Pancreas (tissue), 10 donors: ENCODE results near the gene HEPACAM2. TPM values are rescaled to one million over a fixed set of nuclear protein-coding genes. Genes with fewer than 3 reads are reported as not detected.

Experiments used
- ATAC-seq, 4 donors: fragments of 200-7000 bp; cut with Tn5 transposase; one replicate each; pipeline versions ENCODE4 v1.8.0 to v1.9.1; 2020; ENCODE audit warnings: mild to moderate bottlenecking in 4 of 4, moderate library complexity in 4 of 4
- DNase-seq, 6 donors: peaks; one replicate each; pipeline ENCODE4 v3.0.0-alpha.2; 2020
- FAIRE-seq: peaks from 2 replicates; lab custom pipeline; 2012; peaks lifted over from hg19 to GRCh38; lab: Jason Lieb, UNC
- H3K27ac ChIP-seq, 4 donors: fragments of 200-600 bp; sonication (generic); 1 replicate in 3 of 4; 2 replicates in 1 of 4; pipeline versions ENCODE4 v1.5.0 to v1.8.0; 2020
- H3K27me3 ChIP-seq, 4 donors: fragments of 200-600 bp; one replicate each; pipeline ENCODE4 v1.8.0; 2021
- H3K36me3 ChIP-seq, 3 donors: fragments of 200-600 bp; sonication (generic) in 1 of 3; one replicate each; pipeline versions ENCODE4 v1.5.0 to v1.8.0; 2020 to 2021
- H3K4me1 ChIP-seq, 3 donors: fragments of 200-600 bp; one replicate each; pipeline ENCODE4 v1.8.0; 2021
- H3K4me3 ChIP-seq, 4 donors: fragments of 200-600 bp; sonication (generic) in 2 of 4; one replicate each; pipeline versions ENCODE4 v1.5.0 to v1.8.0; 2020 to 2021
- H3K9me3 ChIP-seq, 4 donors: fragments of 200-600 bp; one replicate each; pipeline ENCODE4 v1.8.0; 2021
- WGBS, 2 donors: extraction: QIAGEN DNeasy Blood & Tissue Kit; methylation state at CpG; one replicate each; pipeline ENCODE4 v1.1.7; 2013; 5-methylcytosine and 5-hydroxymethylcytosine counted together
- intact Hi-C, 3 donors: fragments of 100-400 bp; cut with DNase I; formaldehyde crosslinking; loops; one replicate each; pipeline versions ENCODE4 v1.11.1 to v1.14.2; 2022
- polyA plus RNA-seq, 2 donors: library from polyadenylated mRNA; stranded (reverse); fragments of 200-250 nt; gene quantifications; one replicate each; pipeline ENCODE4 v1.2.3, GENCODE V29; 2013
- total RNA-seq, 6 donors: library from RNA; stranded (reverse); fragmentation: NEBNext Ultra II Directional in 4 of 6; extraction: Animal tissue kit (Norgen Biotek cat#: 25700) in 4 of 6; gene quantifications; one replicate each; pipeline versions ENCODE4 v1.2.1 to v1.2.4, GENCODE V29; 2021 to 2023
- TF ChIP-seq, protein P1 (sequence below), 4 donors: fragments of 200-600 bp; sonication (generic) in 3 of 4; IDR thresholded peaks; one replicate each; pipeline versions ENCODE4 v1.5.0 to v1.8.0; 2021; ENCODE audit warnings: antibody characterized with exemption in 4 of 4
- donor health status: healthy with polysubstance abuse.
- donor health status: DM: no; HTN: no; CAD: no; lungs with moderate emphysema.
- donor health status: DM: no; HTN: no; CAD: no.
- donor health status: control.
- donor health status: control.
- donor health status: Bipolar disorder and iron deficiency.
- donor health status: DM: yes; HTN: yes; CAD: no.
- donor health status: DM: no; HTN: no; CAD: no.
- donor health status: DM: no; HTN: no; CAD: no.
- donor health status: DM: yes; HTN: yes; CAD: no.

HEPACAM2 gene
- total and polyA plus RNA-seq, 8 donors: 0.65 to 28.0 (median 4.1) TPM

GRCh38 chr7:93176992-93177580, 49.2 kb downstream of the HEPACAM2 start:
- TF ChIP-seq, protein P1, sequence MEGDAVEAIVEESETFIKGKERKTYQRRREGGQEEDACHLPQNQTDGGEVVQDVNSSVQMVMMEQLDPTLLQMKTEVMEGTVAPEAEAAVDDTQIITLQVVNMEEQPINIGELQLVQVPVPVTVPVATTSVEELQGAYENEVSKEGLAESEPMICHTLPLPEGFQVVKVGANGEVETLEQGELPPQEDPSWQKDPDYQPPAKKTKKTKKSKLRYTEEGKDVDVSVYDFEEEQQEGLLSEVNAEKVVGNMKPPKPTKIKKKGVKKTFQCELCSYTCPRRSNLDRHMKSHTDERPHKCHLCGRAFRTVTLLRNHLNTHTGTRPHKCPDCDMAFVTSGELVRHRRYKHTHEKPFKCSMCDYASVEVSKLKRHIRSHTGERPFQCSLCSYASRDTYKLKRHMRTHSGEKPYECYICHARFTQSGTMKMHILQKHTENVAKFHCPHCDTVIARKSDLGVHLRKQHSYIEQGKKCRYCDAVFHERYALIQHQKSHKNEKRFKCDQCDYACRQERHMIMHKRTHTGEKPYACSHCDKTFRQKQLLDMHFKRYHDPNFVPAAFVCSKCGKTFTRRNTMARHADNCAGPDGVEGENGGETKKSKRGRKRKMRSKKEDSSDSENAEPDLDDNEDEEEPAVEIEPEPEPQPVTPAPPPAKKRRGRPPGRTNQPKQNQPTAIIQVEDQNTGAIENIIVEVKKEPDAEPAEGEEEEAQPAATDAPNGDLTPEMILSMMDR (IDR thresholded peaks at IDR 0.05): no peak
- Histone ChIP-seq H3K36me3 (no peaks in the 10 kb centered on the region), H3K9me3 (no peaks in the 10 kb centered on the region), H3K27me3 (no peaks in the 10 kb centered on the region), H3K27ac (no peak overlapping the region), H3K4me1 (no peaks in the 10 kb centered on the region), H3K4me3 (no peak overlapping the region)
- intact Hi-C loops: no loop called here
- FAIRE-seq: no peak
- ATAC-seq: no peak
- DNase-seq: no peak
- WGBS, 2 donors: 36 to 45% methylated on average over 2 of the region's 2 CpGs

DNA sequence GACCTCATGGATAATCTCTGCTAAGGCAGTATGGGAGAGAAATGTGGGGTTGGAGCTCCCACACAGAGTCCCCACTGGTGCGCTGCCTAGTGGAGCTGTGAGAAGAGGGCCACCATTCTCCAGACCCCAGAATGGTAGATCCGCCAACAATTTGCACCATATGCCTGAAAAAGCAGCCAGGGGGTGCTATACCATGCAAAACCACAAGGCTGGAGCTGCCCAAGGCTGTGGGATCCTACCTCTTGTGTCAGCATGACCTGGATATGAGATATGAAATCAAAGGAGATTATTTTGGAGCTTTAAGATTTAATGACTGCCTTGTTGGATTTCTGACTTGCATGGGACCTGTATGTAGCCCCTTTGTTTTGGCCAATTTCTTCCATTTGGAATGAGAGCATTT, 51.0 kb downstream of the HEPACAM2 start:
- intact Hi-C loops: no loop called here
- 89 to 92% methylated on average over 2 of the region's 2 CpGs for WGBS, 2 donors

DNA sequence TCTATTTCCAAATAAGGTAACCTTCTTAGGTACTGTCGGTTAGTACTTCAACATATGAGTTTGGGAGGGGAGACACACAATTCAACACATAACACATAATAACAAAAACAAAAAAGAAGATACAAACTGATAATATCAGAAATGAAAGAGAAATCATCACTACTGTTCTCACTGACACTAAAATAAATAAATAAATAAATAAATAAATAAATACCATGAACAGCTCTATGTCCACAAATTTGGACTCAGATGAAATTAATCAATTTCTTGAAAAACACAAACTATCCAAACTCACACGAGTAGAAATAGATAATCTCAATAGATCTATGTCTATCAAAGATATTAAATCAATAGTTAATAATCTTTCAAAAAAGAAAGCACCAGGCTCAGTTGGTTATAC, 53.6 kb downstream of the HEPACAM2 start:
- Histone ChIP-seq H3K27ac (no peak overlapping the region), H3K36me3 (no peaks in the 10 kb centered on the region), H3K4me3 (no peak overlapping the region), H3K4me1 (no peaks in the 10 kb centered on the region), H3K27me3 (no peaks in the 10 kb centered on the region), H3K9me3 (no peaks in the 10 kb centered on the region)
- ATAC-seq: no peak
- DNase-seq: no peak
- WGBS, 2 donors: 54 to 55% methylated on average over 2 of the region's 2 CpGs
- TF ChIP-seq, protein P1 (IDR thresholded peaks at IDR 0.05): no peak
- intact Hi-C loops: no loop called here
- FAIRE-seq: no peak

More for the DNA sequence above, 51.0 kb downstream of the HEPACAM2 start:
- TF ChIP-seq, protein P1 (IDR thresholded peaks at IDR 0.05): no peak
- Histone ChIP-seq H3K9me3 (no peaks in the 10 kb centered on the region), H3K27ac (no peak overlapping the region), H3K4me3 (no peak overlapping the region), H3K36me3 (no peaks in the 10 kb centered on the region), H3K4me1 (no peaks in the 10 kb centered on the region), H3K27me3 (no peaks in the 10 kb centered on the region)
- FAIRE-seq: no peak
- no peak for DNase-seq
- no peak for ATAC-seq

- WGBS, 2 donors: 44 to 49% methylated on average over 2 of the region's 2 CpGs
- Histone ChIP-seq H3K36me3 (no peaks in the 10 kb centered on the region), H3K9me3 (no peaks in the 10 kb centered on the region), H3K4me3 (no peak overlapping the region), H3K27me3 (no peaks in the 10 kb centered on the region), H3K4me1 (no peaks in the 10 kb centered on the region), H3K27ac (no peak overlapping the region)
- intact Hi-C loops: no loop called here
- ATAC-seq: no peak
- TF ChIP-seq, protein P1 (IDR thresholded peaks at IDR 0.05): no peak
- no peak for FAIRE-seq
- no peak for DNase-seq
Measured at GRCh38 chr7:93171606-93172226, 54.6 kb downstream of the HEPACAM2 start.

- H3K9me3 ChIP-seq: no peaks in the 10 kb centered on the region
- WGBS, 2 donors: 43 to 44% methylated on average over 1 of the region's 1 CpG
- ATAC-seq (peak in 1 of 4 donors; percentile 13), DNase-seq (no peak), FAIRE-seq (no peak)
- H3K4me1 ChIP-seq: no peaks in the 10 kb centered on the region
- intact Hi-C loops: no loop called here
- TF ChIP-seq, protein P1 (IDR thresholded peaks at IDR 0.05): no peak
- no peak overlapping the region for H3K27ac ChIP-seq
- no peak overlapping the region for H3K4me3 ChIP-seq
- H3K27me3 ChIP-seq: no peaks in the 10 kb centered on the region
- H3K36me3 ChIP-seq: no peaks in the 10 kb centered on the region
Measured at GRCh38 chr7:93165447-93165846, 60.8 kb downstream of the HEPACAM2 start.
